NCI-H82 treated with DMSO at 0.1 percent for 48 hours (cell line): Measurements from ENCODE around the gene NAPEPLD.
"Not testable (repeated sequence)": the region's sequence is repeated elsewhere in the genome, so short reads cannot be mapped to it uniquely, and the experiment has no call there.

ENCODE experiments used
- DNase-seq: peaks from one replicate; lab custom pipeline; 2025; ENCODE audit not compliant: unreplicated experiment; lab: John Stamatoyannopoulos, UW

Gene NAPEPLD

DNA sequence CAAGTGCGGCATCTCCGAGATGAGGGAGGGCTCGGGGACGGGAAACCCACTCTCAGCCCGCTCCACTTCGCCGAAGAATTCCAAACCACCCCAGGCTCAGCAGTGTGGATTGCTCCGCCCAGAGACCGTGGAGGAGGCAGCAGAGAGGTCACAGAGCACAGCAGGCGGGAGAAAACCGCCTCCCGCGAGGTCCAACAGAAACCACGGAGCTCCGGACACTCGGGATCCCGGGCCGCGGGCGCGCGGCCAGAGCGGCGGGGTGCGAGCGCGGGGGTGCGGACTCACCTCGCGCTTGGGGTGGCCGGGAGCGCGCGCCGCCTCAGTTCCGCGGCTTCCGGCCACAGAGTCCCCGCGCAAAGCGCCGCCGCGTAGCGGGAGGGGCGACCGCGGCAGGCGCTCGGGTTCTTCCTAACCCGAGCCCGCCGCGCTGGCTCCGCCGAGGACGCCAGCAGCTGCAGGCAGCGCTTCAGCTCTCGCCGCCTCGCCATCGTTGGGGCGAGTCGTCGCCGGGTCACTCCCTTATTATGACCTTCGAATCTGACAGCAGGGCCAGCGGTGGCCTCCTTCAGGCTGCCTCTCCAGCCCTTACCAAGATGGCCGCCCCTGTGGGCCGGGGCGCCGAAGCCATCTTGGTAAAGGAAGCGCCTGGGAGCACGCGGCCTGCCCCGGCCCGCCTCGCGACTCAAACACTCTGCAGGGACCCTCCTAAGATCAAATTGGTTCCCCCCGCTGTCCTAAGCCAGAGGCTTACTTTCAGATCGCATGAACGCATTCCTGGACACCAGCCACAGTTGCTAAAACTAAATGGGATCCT is at the start of gene NAPEPLD:
Gene NAPEPLD (minus strand): TSS at position 106 of the 814 bp plus-strand sequence. CDS start 20,323 bp downstream, outside the sequence.
- DNase-seq: peak; percentile 68

GRCh38 chr7:103198079-103198478 is 49.2 kb upstream of the NAPEPLD start:
- not testable (repeated sequence) for DNase-seq

GRCh38 chr7:103195364-103195763 is 46.5 kb upstream of the NAPEPLD start:
- DNase-seq: not testable (repeated sequence)

- DNase-seq: not testable (repeated sequence)
These were observed 23.7 kb upstream of the NAPEPLD start for GRCh38 chr7:103172415-103173146.

GRCh38 chr7:103171695-103172414 is 23.0 kb upstream of the NAPEPLD start:
- DNase-seq: not testable (repeated sequence)

GRCh38 chr7:103166921-103167544 is 18.1 kb upstream of the NAPEPLD start:
- DNase-seq: not testable (repeated sequence)

DNA sequence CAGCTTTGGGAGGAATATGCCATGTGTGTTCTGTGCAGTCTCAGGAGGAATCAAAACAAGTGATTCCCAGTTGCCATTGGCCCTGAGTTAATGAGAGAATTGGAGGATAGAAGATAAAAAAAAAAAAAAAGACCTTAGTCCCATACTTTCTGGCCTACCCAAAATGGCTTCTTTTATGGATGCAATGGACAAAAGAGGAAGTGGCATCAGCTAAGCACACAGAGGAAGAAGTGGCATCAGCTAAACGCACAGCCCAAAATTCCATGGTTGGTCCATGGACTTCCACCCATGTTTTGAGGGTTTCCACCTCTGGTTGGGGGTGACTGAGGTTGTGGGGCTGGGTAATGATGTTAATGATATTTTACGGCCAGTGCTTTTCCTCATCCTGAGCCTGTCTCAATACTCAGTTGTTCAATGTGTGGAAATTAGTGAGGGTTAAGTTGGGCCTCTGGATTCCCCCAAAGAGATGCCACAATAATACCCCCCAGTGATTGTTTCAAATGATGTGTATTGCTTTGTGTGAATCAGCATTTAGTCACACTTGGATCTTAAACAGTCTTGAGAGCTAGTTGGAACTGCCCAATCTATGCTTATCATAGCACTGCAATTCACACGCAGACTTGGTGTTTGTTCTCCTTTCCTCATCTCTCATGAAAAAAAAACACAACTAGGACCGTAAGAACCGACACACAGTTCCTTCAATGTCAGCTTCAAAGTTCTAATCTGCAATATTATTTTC is 14.4 kb upstream of the NAPEPLD start:
- not testable (repeated sequence) for DNase-seq

DNA sequence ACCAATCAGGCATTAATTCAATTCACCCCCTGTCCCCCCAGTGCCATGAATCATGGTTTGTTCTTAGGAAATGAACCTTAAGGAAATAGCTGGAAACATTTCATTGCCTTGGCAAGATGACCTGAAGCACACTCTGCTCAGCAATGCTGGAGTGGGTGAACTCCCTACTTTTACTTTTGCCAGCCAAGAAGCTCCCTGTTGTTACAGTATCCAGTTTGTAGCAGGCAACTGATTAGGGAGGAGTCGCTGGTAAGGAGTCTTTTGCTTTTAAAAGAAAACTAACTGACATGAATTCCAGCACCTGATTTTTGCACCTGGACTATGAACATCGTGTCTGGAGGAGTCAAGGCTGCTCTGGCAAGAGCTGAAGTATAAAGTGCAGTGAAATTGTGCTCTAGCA is 13.7 kb upstream of the NAPEPLD start:
- not testable (repeated sequence) for DNase-seq

- not testable (repeated sequence) for DNase-seq
These were observed 13.2 kb upstream of the NAPEPLD start for GRCh38 chr7:103161998-103162616.

DNA sequence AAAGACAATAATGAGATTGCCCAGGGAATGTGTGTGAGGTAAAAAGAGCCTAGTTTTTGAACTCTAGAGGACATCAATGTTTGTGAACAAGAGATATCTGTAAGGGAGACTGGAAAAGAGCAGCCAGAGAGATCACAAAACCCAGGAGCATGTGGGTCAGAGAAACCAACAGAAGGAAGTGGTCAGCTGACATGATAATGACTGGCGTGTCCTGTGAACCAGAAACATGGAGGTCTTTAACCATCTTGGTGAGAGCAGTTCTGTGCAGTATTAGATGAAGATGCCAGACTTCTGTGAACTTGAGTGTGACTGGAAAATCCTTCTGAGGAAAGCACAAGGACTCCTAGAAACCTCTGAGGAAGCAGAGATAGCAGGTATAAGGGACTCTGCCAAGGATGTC is 10.2 kb upstream of the NAPEPLD start:
- DNase-seq: not testable (repeated sequence)

DNA sequence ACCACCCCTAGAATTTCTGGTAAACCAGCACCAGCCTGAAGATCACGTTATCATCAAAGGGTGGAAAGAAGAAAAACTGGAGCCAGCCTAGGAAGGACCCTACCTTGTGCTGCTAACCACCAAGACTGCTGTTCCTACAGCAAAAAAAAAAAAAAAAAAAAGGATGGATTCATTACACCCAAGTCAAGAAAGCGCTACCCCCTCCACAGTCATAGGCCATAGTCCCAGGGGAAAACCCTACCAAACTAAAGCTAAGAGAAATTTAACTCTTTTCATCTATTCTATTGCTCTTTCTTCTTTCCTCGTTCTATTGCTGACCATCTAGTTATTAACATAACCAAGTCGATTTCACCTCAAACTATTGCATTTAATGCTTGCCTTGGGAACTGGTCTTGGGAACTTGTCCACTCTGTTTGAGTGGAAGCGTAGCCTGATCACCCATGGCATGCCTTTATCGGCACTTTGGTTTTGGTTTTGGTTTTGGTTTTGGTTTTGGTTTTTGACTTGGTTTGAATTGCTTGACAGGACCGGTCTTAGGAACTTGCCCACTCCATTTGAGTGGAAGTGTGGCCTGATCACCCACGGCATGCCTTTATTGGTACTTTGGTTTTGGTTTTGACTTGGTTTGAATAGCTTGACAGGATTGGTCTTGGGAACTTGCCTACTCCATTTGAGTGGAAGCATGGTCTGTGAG is 6.6 kb upstream of the NAPEPLD start:
- DNase-seq: not testable (repeated sequence)

DNA sequence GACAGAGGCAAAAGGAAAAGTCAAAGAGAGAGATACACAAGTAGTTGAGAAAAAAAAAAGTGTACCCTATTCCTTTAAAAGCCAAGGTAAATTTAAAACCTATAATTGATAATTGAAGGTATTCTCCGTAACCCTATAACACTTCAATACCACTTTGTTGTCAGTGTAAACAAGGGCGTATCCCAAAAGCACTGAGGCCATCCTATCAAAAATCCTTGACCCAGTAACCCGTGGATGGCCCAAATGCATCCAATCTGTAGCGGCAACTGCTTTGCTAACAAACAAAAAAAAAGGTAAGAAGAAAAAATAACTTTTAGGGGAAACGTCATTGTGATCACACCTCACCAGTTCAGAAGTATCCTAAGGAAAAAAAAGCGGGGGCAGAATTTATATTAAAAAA is 5.1 kb upstream of the NAPEPLD start:
- DNase-seq: no peak

DNA sequence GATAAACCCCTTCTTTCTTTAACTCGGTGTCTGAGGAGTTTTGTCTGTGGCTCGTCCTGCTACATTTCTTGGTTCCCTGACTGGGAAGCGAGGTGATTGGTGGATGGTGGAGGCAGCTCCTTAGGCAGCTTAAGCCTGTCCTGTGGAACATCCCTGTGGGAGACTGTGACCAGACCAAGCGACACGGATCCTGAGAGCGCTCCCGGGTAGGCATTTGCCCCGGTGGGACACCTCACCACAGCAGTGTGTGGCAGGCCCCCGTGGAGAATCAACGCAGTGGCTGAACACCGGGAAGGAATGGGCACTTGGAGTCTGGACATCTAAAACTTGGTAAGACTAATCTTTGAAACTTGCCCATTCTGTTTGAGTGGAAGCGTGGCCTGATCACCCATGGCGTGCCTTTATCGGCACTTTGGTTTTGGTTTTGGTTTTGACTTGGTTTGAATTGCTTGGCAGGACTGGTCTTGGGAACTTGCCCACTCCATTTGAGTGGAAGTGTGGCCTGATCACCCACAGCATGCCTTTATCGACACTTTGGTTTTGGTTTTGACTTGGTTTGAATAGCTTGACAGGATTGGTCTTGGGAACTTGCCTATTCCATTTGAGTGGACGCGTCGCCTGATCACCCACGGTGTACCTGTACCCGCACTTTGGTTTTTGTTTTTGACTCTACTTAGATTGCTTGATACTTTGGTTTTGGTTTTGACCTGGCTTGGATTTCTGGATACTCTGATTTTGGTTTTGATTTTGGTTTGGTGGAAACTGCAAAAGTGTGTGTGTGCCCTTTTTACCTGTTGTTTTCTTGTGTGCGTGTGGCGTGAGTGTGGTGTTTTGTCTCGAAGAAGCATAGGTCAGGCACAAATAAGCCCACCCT is 4.1 kb upstream of the NAPEPLD start:
- not testable (repeated sequence) for DNase-seq

GRCh38 chr7:103151993-103152676 is 3.2 kb upstream of the NAPEPLD start:
- DNase-seq: not testable (repeated sequence)

DNA sequence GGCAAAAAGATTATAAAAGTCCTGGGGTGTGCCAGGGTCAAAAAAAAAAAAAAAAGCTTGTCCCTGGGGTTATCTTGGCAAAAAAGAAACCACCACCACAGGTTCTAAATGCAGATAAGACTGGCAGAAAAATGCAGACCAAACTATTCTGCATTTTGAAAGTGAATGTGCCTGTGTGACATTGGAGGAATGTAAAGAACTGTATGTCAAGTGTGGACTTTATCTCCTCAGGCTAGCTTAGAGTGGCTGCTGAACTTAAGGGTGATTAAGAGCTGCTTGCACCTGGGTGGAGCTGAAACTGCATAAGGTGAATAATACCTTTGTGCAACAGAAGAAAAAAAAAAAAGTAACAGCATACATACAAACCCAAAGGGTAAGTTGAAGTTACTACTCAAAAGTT is 1.3 kb upstream of the NAPEPLD start:
- DNase-seq: no peak

DNA sequence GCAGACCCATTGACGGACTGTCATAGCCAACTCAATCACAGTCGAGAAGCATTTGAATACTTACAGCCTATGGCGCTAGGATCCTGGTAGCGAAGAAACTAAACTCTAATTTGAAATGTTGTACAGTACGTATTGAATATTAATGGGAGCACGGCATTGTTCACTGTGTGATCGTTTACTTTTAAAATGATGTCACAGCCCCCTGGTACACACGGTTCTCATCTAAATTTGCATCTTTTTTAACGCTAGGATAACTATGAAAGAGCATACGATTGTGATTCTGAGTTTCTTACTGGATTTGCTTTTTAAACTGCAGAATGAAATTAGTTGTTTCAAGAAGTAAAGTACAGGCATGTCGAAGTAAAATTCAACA is 895 bp upstream of the NAPEPLD start:
- DNase-seq: no peak

DNA sequence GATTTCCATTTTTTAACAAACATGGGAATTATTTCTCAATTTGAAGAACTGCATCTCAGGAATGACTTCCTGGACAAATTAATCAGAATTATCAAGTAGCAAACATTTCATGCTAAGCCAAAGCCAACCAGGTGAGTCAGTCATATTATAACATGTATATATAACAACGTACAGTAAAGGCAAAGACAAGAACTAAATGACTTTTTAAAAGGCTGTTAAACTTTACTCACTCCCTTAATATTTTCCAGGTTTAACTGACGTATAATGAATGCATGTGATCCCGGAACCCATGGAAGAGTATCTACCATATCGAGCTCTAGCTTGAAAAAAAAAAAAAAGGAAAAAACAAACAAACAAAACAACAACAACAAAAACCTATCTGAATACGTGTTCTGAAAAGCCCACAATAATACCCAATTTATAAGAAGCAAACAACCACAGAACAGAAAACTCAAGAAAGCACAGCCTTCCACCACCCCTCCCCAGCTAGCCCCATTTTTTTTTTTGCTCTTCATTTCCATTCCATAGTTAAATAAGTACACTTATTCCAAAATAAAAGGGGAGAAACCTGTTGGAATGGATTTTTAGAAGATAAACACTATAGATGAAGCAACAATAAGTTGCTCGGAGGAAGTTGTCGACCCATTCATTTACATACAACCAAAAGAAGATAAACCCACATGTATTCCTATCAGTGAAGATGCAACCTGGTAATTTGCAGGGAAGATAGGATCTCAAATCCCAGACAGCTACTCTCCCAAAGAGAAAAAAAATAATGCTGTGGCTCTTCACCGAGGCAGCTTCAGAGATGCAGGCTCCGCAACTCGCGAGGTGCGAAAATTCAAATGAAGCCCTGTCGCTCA is 537 bp downstream of the NAPEPLD start:
- DNase-seq: no peak
